ENCODE measurements around the gene CRAMP1. TPM values are rescaled to one million over a fixed set of nuclear protein-coding genes. Genes with fewer than 3 reads are reported as not detected.

CRAMP1 gene
- total and polyA plus RNA-seq, 2 donors from 2014 or later: 2.9 to 20.0 TPM

DNA sequence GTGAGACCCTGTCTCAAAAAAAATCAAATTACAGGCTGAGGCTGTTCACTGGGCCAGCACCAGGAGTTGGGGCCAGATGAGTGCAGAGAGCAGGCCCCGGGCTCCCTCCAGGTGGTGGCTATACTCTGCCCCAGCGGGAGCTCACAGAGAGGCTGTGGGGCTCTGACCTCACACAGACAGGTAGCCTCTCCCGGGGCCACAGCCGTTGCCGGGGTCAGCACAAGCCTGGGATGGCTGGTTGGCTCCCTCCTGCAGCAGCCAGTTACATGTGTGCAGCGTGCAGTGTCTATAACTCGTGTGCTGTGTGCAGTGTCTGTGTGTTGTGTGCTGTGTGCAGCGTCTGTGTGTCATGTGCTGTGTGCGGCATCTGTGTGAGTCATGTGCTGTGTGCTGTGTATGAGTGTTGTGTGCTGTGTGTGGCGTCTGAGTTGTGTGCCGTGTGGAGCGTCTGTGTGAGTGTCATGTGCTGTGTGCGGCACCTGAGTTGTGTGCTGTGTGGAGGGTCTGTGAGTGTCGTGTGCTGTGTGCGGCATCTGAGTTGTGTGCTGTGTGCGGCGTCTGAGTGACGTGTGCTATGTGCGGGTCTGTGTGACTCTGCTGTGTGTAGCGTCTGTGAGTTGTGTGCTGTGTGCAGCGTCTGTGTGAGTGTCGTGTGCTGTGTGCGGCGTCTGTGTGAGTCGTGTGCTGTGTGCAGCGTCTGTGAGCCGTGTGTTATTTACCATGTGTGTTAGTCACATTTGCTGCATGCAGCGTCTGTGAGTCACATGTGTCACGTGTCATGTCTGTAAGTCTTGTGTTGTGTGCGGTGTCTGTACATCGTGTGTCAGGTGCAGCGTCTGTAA is 114.7 kb downstream of the CRAMP1 start:
- Histone ChIP-seq H3K27me3 (ENCODE audit: control insufficient read depth, insufficient read depth, low read length) (no peaks in the 10 kb centered on the region), H3K9ac (ENCODE audit: low read length in 3 of 3) (no peak overlapping the region), H3K4me3 (ENCODE audit: low read length in 3 of 3) (no peak overlapping the region), H3K27ac (ENCODE audit: low read depth in 2 of 2, low read length in 2 of 2) (no peak overlapping the region), H3K9me3 (ENCODE audit: control insufficient read depth in 2 of 3, insufficient read depth in 1 of 3, low read length in 3 of 3) (no peaks in the 10 kb centered on the region), H3K4me1 (ENCODE audit: control insufficient read depth in 2 of 3, insufficient read depth in 2 of 3, low read depth in 1 of 3, low read length in 3 of 3) (peaks cover 0 to 2% (median 0%) of the 10 kb centered on the region in 3 donors), H3K36me3 (ENCODE audit: control insufficient read depth in 2 of 3, insufficient read depth in 3 of 3, low read length in 3 of 3) (peaks cover 3 to 12% (median 7%) of the 10 kb centered on the region in 3 donors)
- FAIRE-seq: no peak
- TF ChIP-seq CTCF (IDR thresholded peaks at IDR 0.05; ENCODE audit: borderline replicate concordance, extremely low read depth, insufficient read depth): no peak
- DNase-seq: no peak
- intact Hi-C loops (cut with DNase I): no loop called here

Other genes with a start within 250 kb of the CRAMP1 start
- 26.0 TPM for gene UNKL, start 197.7 kb upstream of the CRAMP1 start, total RNA-seq
- 5.5 TPM for gene UNKL, start 197.7 kb upstream of the CRAMP1 start, polyA plus RNA-seq (ENCODE audit: insufficient read depth, low read depth, low replicate concordance)
- gene UQCC4, start 191.6 kb upstream of the CRAMP1 start, total RNA-seq: 13.8 TPM
- gene UQCC4, start 191.6 kb upstream of the CRAMP1 start, polyA plus RNA-seq (ENCODE audit: insufficient read depth, low read depth, low replicate concordance): 27.1 TPM
- gene PERCC1, start 181.3 kb upstream of the CRAMP1 start, total RNA-seq: not detected
- gene PERCC1, start 181.3 kb upstream of the CRAMP1 start, polyA plus RNA-seq (ENCODE audit: insufficient read depth, low read depth, low replicate concordance): not detected
- gene CCDC154, start 167.8 kb upstream of the CRAMP1 start, total RNA-seq: 2.8 TPM
- 1.8 TPM for gene CCDC154, start 167.8 kb upstream of the CRAMP1 start, polyA plus RNA-seq (ENCODE audit: insufficient read depth, low read depth, low replicate concordance)
- 92.5 TPM for gene CLCN7, start 137.3 kb upstream of the CRAMP1 start, total RNA-seq
- 38.9 TPM for gene CLCN7, start 137.3 kb upstream of the CRAMP1 start, polyA plus RNA-seq (ENCODE audit: insufficient read depth, low read depth, low replicate concordance)
- gene PTX4, start 123.4 kb upstream of the CRAMP1 start, total RNA-seq: not detected
- not detected for gene PTX4, start 123.4 kb upstream of the CRAMP1 start, polyA plus RNA-seq (ENCODE audit: insufficient read depth, low read depth, low replicate concordance)
- gene TELO2, start 119.0 kb upstream of the CRAMP1 start, total RNA-seq: 37.4 TPM
- gene TELO2, start 119.0 kb upstream of the CRAMP1 start, polyA plus RNA-seq (ENCODE audit: insufficient read depth, low read depth, low replicate concordance): 27.7 TPM
- gene TMEM204, start 78.7 kb upstream of the CRAMP1 start, total RNA-seq: 40.9 TPM
- 49.5 TPM for gene TMEM204, start 78.7 kb upstream of the CRAMP1 start, polyA plus RNA-seq (ENCODE audit: insufficient read depth, low read depth, low replicate concordance)
- gene IFT140, start 288 bp upstream of the CRAMP1 start, total RNA-seq: 38.0 TPM
- gene IFT140, start 288 bp upstream of the CRAMP1 start, polyA plus RNA-seq (ENCODE audit: insufficient read depth, low read depth, low replicate concordance): 13.5 TPM
- 89.3 TPM for gene JPT2, start 65.9 kb downstream of the CRAMP1 start, total RNA-seq
- 32.8 TPM for gene JPT2, start 65.9 kb downstream of the CRAMP1 start, polyA plus RNA-seq (ENCODE audit: insufficient read depth, low read depth, low replicate concordance)
- 67.7 TPM for gene MAPK8IP3, start 93.8 kb downstream of the CRAMP1 start, total RNA-seq
- 10.6 TPM for gene MAPK8IP3, start 93.8 kb downstream of the CRAMP1 start, polyA plus RNA-seq (ENCODE audit: insufficient read depth, low read depth, low replicate concordance)
- gene NME3, start 159.2 kb downstream of the CRAMP1 start, total RNA-seq: 70.8 TPM
- gene NME3, start 159.2 kb downstream of the CRAMP1 start, polyA plus RNA-seq (ENCODE audit: insufficient read depth, low read depth, low replicate concordance): 123 TPM
- gene EME2, start 160.4 kb downstream of the CRAMP1 start, total RNA-seq: 23.8 TPM
- gene EME2, start 160.4 kb downstream of the CRAMP1 start, polyA plus RNA-seq (ENCODE audit: insufficient read depth, low read depth, low replicate concordance): 5.1 TPM
- gene MRPS34, start 160.8 kb downstream of the CRAMP1 start, total RNA-seq: 61.7 TPM
- 187 TPM for gene MRPS34, start 160.8 kb downstream of the CRAMP1 start, polyA plus RNA-seq (ENCODE audit: insufficient read depth, low read depth, low replicate concordance)
- gene SPSB3, start 170.2 kb downstream of the CRAMP1 start, total RNA-seq: 57.7 TPM
- 55.1 TPM for gene SPSB3, start 170.2 kb downstream of the CRAMP1 start, polyA plus RNA-seq (ENCODE audit: insufficient read depth, low read depth, low replicate concordance)
- gene NUBP2, start 170.6 kb downstream of the CRAMP1 start, total RNA-seq: 42.8 TPM
- gene NUBP2, start 170.6 kb downstream of the CRAMP1 start, polyA plus RNA-seq (ENCODE audit: insufficient read depth, low read depth, low replicate concordance): 71.1 TPM
- 1.4 TPM for gene IGFALS, start 181.3 kb downstream of the CRAMP1 start, total RNA-seq
- 2.9 TPM for gene IGFALS, start 181.3 kb downstream of the CRAMP1 start, polyA plus RNA-seq (ENCODE audit: insufficient read depth, low read depth, low replicate concordance)
- gene HAGH, start 214.5 kb downstream of the CRAMP1 start, total RNA-seq: 48.1 TPM
- 258 TPM for gene HAGH, start 214.5 kb downstream of the CRAMP1 start, polyA plus RNA-seq (ENCODE audit: insufficient read depth, low read depth, low replicate concordance)
- 36.4 TPM for gene FAHD1, start 214.8 kb downstream of the CRAMP1 start, total RNA-seq
- 108 TPM for gene FAHD1, start 214.8 kb downstream of the CRAMP1 start, polyA plus RNA-seq (ENCODE audit: insufficient read depth, low read depth, low replicate concordance)

All from kidney (tissue), 14 donors.